ENCODE measurements around the gene PSMA4.
A peak's percentile ranks its signal among the peaks of the same experiment; 100 is the strongest.
"Not testable (repeated sequence)": the region's sequence is repeated elsewhere in the genome, so short reads cannot be mapped to it uniquely, and the experiment has no call there.

The PSMA4 gene

DNA sequence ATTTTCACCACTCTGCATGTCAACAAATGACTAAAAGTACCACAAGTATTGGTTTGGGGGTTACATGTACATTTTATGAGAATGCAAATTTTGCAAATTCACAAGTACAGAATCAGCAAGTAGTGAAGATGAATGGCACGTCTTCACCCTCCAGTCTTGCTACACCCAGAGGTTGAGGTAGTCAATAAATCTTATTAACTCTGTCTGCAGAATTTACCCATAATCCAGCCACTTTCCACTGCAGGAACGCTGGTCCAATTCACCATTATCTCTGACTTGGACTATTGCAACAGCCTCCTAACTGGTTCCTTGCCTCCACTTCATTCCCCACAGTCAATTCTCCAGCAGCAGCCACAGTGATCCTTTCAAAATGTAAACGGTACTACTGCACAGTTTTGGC lies 10.6 kb downstream of the PSMA4 start:
- no peak for DNase-seq (ENCODE audit: low read depth in 2 of 2, low spot score in 1 of 2)

DNA sequence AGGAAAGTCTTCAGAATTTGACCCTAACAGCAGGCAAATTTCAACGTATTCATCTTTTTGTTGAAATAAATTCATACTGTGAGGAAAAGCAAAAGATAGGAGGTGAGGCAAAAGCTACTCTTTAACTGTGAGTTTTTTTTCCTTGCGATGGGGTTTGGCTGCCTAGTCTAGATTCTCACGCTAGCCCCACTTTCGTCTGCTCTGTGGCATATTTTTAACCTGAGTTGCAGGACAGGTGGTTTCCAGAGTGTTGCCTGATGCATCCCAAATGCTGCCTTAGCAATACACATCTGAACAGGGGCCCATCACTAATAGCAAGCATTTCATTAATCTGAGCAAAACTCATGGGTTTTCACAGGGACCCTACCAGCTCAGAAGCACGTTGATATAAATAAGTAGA lies 11.7 kb downstream of the PSMA4 start:
- DNase-seq (ENCODE audit: low read depth in 2 of 2, low spot score in 1 of 2) = no peak

GRCh38 chr15:78552597-78552996 lies 12.4 kb downstream of the PSMA4 start:
- DNase-seq (ENCODE audit: low read depth in 2 of 2, low spot score in 1 of 2) = no peak

DNA sequence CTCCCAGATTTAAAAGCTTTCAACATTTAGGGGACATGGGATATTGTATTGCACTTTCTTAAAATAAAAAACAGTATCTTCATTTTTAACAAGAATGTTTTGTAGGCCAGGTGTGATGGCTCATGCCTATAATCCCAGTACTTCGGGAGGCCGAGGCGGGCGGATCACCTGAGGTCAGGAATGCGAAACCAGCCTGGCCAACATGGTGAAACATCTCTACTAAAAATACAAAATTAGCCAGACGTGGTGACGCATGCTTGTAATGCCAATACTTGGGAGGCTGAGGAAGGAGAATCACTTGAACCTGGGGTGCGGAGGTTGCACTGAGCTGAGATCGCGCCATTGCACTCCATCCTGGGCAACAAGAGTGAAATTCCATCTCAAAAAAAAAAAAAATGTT lies 20.0 kb downstream of the PSMA4 start:
- DNase-seq (ENCODE audit: low read depth in 2 of 2, low spot score in 1 of 2) = not testable (repeated sequence)

GRCh38 chr15:78561490-78561889 lies 21.2 kb downstream of the PSMA4 start:
- no peak for DNase-seq (ENCODE audit: low read depth in 2 of 2, low spot score in 1 of 2)

GRCh38 chr15:78563092-78563491 lies 22.8 kb downstream of the PSMA4 start:
- no peak for DNase-seq (ENCODE audit: low read depth in 2 of 2, low spot score in 1 of 2)

- DNase-seq (ENCODE audit: low read depth in 2 of 2, low spot score in 1 of 2) = no peak
Observed at GRCh38 chr15:78564743-78565096, 24.5 kb downstream of the PSMA4 start.

- DNase-seq (ENCODE audit: low read depth in 2 of 2, low spot score in 1 of 2) = peak; percentile 46 to 52
Observed at GRCh38 chr15:78565097-78565950, 25.1 kb downstream of the PSMA4 start, which contains the start of gene CHRNA5. Gene CHRNA5, plus strand, starts transcription at chr15:78565520. Its CDS starts 200 bp downstream, at chr15:78565720.

GRCh38 chr15:78565951-78566774 lies 25.9 kb downstream of the PSMA4 start:
- no peak for DNase-seq (ENCODE audit: low read depth in 2 of 2, low spot score in 1 of 2)

- no peak for DNase-seq (ENCODE audit: low read depth in 2 of 2, low spot score in 1 of 2)
Observed at GRCh38 chr15:78567531-78567930, 27.3 kb downstream of the PSMA4 start.

DNA sequence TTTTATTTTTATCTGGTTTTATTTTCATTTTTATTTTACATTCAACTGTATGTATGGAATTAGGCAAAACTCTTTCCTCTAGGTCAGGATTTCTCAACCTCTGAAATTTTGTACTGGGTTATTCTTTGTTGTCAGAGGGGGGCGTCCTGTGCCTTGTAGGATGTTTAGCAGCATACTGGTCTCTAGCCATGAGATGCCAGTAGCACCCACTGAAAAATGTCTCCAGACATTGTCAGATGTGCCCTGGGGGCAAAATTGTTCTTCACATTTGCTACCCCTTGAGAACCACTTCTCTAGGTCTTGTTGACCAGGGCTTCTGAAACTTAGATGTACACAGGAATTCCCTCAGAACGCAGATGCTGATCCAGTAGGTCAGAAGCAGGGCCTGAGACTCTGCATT lies 30.5 kb downstream of the PSMA4 start:
- DNase-seq (ENCODE audit: low read depth in 2 of 2, low spot score in 1 of 2) = no peak

DNA sequence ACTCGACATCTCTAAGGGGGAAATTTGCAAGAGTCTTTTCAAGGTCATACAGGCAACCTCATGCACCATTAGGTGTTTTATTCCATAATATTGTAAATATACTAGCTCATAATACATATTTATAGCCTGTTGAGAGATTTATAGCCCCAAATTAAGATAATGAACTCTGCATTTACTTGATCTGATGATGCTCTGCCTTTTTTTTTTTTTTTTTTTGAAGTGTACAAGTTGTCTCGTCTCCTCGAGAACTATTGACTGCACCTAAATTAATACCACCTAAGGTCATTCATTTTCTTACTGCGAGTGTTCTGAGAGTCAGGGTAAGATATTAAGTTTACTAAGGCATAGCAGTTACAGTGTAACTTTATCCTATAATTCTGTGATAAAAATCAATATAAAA lies 31.1 kb downstream of the PSMA4 start:
- no peak for DNase-seq (ENCODE audit: low read depth in 2 of 2, low spot score in 1 of 2)

DNA sequence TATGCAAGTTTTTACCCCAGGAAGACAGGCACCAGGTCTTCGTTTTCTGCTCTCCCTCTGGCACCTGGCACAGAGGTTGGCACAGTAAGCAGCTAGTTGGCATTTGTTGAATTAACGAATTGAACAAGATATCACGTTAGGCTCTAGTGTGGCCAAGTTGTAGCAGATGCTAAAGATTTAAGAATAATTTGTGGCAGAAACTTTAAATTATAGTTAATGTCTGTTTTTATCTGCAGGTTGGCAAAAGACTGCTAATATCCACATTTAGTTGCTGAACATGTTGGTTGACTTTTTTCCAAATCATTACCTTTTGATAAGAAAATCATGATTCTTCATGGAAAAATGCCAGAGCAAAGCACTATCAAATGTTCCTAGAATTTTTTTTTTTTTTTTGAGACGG lies 33.2 kb downstream of the PSMA4 start:
- DNase-seq (ENCODE audit: low read depth in 2 of 2, low spot score in 1 of 2) = no peak

- DNase-seq (ENCODE audit: low read depth in 2 of 2, low spot score in 1 of 2) = no peak
Observed at GRCh38 chr15:78574944-78575343, 34.7 kb downstream of the PSMA4 start.

DNA sequence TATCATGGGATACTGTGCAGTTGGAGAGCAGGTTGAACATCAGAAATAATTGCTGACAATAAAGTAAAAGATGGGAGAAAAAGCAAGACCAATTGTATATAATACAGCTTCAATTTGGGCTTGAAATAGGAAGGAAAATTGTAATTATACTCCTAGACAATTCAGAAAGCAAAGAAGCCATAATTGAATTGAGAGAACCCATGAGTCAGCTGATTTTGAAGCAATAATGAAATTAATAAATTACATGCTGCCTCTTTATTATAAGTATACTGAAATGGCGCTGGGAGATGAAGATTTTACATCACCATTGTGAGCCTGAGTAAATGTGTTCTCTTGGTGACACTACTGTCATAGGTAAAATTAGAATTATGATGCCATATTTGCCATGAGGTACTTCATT lies 57.3 kb downstream of the PSMA4 start:
- no peak for DNase-seq (ENCODE audit: low read depth in 2 of 2, low spot score in 1 of 2)

GRCh38 chr15:78598348-78598747 lies 58.1 kb downstream of the PSMA4 start:
- DNase-seq (ENCODE audit: low read depth in 2 of 2, low spot score in 1 of 2) = no peak

- DNase-seq (ENCODE audit: low read depth in 2 of 2, low spot score in 1 of 2) = no peak
Observed at GRCh38 chr15:78599189-78599588, 58.9 kb downstream of the PSMA4 start.

Measured in stimulated activated CD8-positive, alpha-beta memory T cell treated with anti-CD3 and anti-CD28 coated beads, Interleukin-4, amount 100 ng/mL, for 4 hours (primary cell).